ENCODE measurements around the gene FOXC1. TPM values are rescaled to one million over a fixed set of nuclear protein-coding genes. Genes with fewer than 3 reads are reported as not detected.

FOXC1 gene
- polyA plus RNA-seq, 1 donor from 2014 or later: 0.09 TPM

DNA sequence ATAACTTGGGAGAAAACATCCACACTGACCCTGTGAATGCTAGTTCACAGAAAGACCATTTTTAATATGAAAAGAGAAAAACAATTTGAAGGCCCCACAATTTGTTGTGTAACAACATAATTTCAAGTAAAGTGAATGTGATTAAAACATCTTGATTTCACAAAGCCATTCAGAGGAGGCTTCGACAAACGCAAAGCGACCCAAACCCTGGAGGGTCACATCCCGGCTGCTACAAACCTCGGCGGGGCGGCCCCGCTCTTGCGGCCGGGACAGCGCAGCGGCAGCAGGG, 14.0 kb downstream of the FOXC1 start:
- TF ChIP-seq, protein P1, sequence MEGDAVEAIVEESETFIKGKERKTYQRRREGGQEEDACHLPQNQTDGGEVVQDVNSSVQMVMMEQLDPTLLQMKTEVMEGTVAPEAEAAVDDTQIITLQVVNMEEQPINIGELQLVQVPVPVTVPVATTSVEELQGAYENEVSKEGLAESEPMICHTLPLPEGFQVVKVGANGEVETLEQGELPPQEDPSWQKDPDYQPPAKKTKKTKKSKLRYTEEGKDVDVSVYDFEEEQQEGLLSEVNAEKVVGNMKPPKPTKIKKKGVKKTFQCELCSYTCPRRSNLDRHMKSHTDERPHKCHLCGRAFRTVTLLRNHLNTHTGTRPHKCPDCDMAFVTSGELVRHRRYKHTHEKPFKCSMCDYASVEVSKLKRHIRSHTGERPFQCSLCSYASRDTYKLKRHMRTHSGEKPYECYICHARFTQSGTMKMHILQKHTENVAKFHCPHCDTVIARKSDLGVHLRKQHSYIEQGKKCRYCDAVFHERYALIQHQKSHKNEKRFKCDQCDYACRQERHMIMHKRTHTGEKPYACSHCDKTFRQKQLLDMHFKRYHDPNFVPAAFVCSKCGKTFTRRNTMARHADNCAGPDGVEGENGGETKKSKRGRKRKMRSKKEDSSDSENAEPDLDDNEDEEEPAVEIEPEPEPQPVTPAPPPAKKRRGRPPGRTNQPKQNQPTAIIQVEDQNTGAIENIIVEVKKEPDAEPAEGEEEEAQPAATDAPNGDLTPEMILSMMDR (IDR thresholded peaks at IDR 0.05; ENCODE audit: poor library complexity, severe bottlenecking): no peak
- TF ChIP-seq SMC3 (conservative IDR thresholded peaks at IDR 0.05; ENCODE audit: poor library complexity) (no peak), EP300 (conservative IDR thresholded peaks at IDR 0.05; ENCODE audit: poor library complexity, severe bottlenecking) (no peak), EZH2 (IDR thresholded peaks at IDR 0.05; ENCODE audit: borderline replicate concordance, insufficient read depth, low read length, poor library complexity, severe bottlenecking) (no peak), POLR2AphosphoS5 (IDR thresholded peaks at IDR 0.05) (no peak)
- Histone ChIP-seq H3K4me3 (ENCODE audit: low read length) (peak overlapping the region; percentile 39), H3F3A (ENCODE audit: insufficient read depth, low read length, poor library complexity, severe bottlenecking) (no peaks in the 10 kb centered on the region), H4K20me1 (ENCODE audit: insufficient read depth) (no peaks in the 10 kb centered on the region), H3K36me3 (ENCODE audit: insufficient read depth, low read length) (no peaks in the 10 kb centered on the region), H3K9me2 (ENCODE audit: insufficient read depth, low read length) (no peaks in the 10 kb centered on the region), H3K9me3 (ENCODE audit: low read length) (peaks cover 5% of the 10 kb centered on the region), H3K27me3 (ENCODE audit: insufficient read depth, low read depth, low read length) (peaks cover 100% of the 10 kb centered on the region), H2AFZ (ENCODE audit: low read depth, low read length) (no peak overlapping the region), H3K79me2 (replicated peaks; ENCODE audit: insufficient read depth, low read length) (no peaks in the 10 kb centered on the region), H3K27ac (ENCODE audit: low read length) (no peak overlapping the region), H3K4me2 (ENCODE audit: low read length) (no peak overlapping the region), H3K9ac (ENCODE audit: low read length) (no peak overlapping the region)

DNA sequence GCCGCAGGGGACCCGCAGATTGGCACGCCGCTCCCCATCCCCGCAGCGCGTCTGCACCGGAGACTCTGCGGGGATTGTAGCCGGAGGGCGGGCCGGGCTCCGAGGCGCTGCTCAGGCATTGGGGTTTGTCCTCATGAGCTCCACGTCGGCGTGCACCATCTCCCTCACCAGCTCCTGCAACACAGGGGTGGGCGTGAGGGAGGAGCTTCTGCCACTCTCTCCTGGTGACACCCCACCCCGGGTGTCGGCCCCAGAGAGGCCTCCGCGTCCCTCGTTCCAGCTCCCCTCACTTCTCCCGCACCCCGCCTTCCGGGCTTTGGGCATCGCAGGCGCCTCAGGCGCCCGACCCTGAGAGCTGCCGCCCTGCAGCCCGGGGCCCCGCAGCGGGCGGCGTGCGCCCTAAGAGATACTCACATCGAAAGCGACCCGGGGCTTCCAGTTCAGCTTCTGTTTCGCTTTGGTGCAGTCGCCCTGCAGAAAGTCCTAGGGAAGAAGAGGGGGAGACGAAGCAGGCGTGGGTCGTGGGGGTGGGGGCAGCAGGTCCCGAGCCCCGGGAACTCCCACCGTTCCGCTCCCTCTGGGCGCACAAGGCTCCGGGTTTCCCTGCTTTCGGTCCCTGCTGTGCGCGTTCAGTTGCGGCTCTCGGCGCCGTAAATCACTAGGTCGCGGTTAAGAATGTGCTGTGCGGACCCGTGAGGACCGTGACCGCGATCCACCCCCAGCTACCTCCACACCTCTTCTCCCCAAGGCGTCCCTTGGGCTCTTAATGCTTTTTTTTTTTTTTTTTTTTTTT, 14.5 kb downstream of the FOXC1 start:
- Histone ChIP-seq H3K27ac (ENCODE audit: low read length) (no peak overlapping the region), H3K4me3 (ENCODE audit: low read length) (peak overlapping the region; percentile 39), H3K4me2 (ENCODE audit: low read length) (no peak overlapping the region), H3K9ac (ENCODE audit: low read length) (no peak overlapping the region), H3K9me2 (ENCODE audit: insufficient read depth, low read length) (no peaks in the 10 kb centered on the region), H3F3A (ENCODE audit: insufficient read depth, low read length, poor library complexity, severe bottlenecking) (no peaks in the 10 kb centered on the region), H3K9me3 (ENCODE audit: low read length) (peaks cover 5% of the 10 kb centered on the region), H3K27me3 (ENCODE audit: insufficient read depth, low read depth, low read length) (peaks cover 100% of the 10 kb centered on the region), H3K36me3 (ENCODE audit: insufficient read depth, low read length) (no peaks in the 10 kb centered on the region), H3K79me2 (replicated peaks; ENCODE audit: insufficient read depth, low read length) (no peaks in the 10 kb centered on the region), H2AFZ (ENCODE audit: low read depth, low read length) (no peak overlapping the region), H4K20me1 (ENCODE audit: insufficient read depth) (no peaks in the 10 kb centered on the region)
- TF ChIP-seq EZH2 (IDR thresholded peaks at IDR 0.05; ENCODE audit: borderline replicate concordance, insufficient read depth, low read length, poor library complexity, severe bottlenecking) (peak; percentile 68), RAD21 (conservative IDR thresholded peaks at IDR 0.05) (no peak)

GRCh38 chr6:1624851-1625781, 15.4 kb downstream of the FOXC1 start:
- Histone ChIP-seq H3K9ac (ENCODE audit: low read length) (no peak overlapping the region), H3K36me3 (ENCODE audit: insufficient read depth, low read length) (no peaks in the 10 kb centered on the region), H4K20me1 (ENCODE audit: insufficient read depth) (no peaks in the 10 kb centered on the region), H3K27me3 (ENCODE audit: insufficient read depth, low read depth, low read length) (peaks cover 91% of the 10 kb centered on the region), H3F3A (ENCODE audit: insufficient read depth, low read length, poor library complexity, severe bottlenecking) (no peaks in the 10 kb centered on the region), H2AFZ (ENCODE audit: low read depth, low read length) (no peak overlapping the region), H3K4me2 (ENCODE audit: low read length) (no peak overlapping the region), H3K27ac (ENCODE audit: low read length) (no peak overlapping the region), H3K4me3 (ENCODE audit: low read length) (peak overlapping the region; percentile 39), H3K9me2 (ENCODE audit: insufficient read depth, low read length) (no peaks in the 10 kb centered on the region), H3K79me2 (replicated peaks; ENCODE audit: insufficient read depth, low read length) (no peaks in the 10 kb centered on the region), H3K9me3 (ENCODE audit: low read length) (peaks cover 5% of the 10 kb centered on the region)
- no peak for TF ChIP-seq REST (IDR thresholded peaks at IDR 0.05; ENCODE audit: borderline replicate concordance)
- peak; percentile 33 for TF ChIP-seq POLR2AphosphoS5 (IDR thresholded peaks at IDR 0.05)
- TF ChIP-seq EZH2 (IDR thresholded peaks at IDR 0.05; ENCODE audit: borderline replicate concordance, insufficient read depth, low read length, poor library complexity, severe bottlenecking): peak; percentile 0

All from neural cell (in vitro differentiated cells).